ENCODE data around the gene ZNF506. TPM values are rescaled to one million over a fixed set of nuclear protein-coding genes. Genes with fewer than 3 reads are reported as not detected.
A peak's percentile ranks its signal among the peaks of the same experiment; 100 is the strongest.
"Not testable (repeated sequence)": the region's sequence is repeated elsewhere in the genome, so short reads cannot be mapped to it uniquely, and the experiment has no call there.

Gene ZNF506
- 10 to 100 TPM; 25.9 to 56.9 (median 31.3) TPM for total RNA-seq

- no peaks in the 10 kb centered on the region for H3K27me3 ChIP-seq
- H3K9me3 ChIP-seq, result peaks cover 0 to 28% (median 0%) of the 10 kb centered on the region in 4 donors
- peak within 1 kb of the TSS; percentile 70 to 81 (median 80) for H3K4me3 ChIP-seq
- peak within 1 kb of the TSS; percentile 95 for H3K27ac ChIP-seq
- H3K4me1 ChIP-seq, result peaks cover 0 to 21% (median 2%) of the 10 kb centered on the region in 4 donors
- H3K36me3 ChIP-seq, result peaks cover 0 to 21% (median 0%) of the 10 kb centered on the region in 3 donors
- TF ChIP-seq POLR2A (IDR thresholded peaks at IDR 0.05), result peak; percentile 84 to 92
- TF ChIP-seq CTCF (IDR thresholded peaks at IDR 0.05), result no peak
- peak; percentile 96 to 100 (median 100) for DNase-seq
Observed at GRCh38 chr19:19821366-19821951, at the start of gene ZNF506. ZNF506 (minus strand) TSS chr19:19821750; CDS start chr19:19821603, 147 bp downstream.

- H3K4me3 ChIP-seq, H3K27ac ChIP-seq, H3K27me3 ChIP-seq, DNase-seq: not testable (repeated sequence)
- Histone ChIP-seq H3K36me3 (peaks cover 0 to 10% (median 0%) of the 10 kb centered on the region in 3 donors), H3K4me1 (peaks cover 0 to 13% (median 3%) of the 10 kb centered on the region in 4 donors), H3K9me3 (peaks cover 0 to 14% (median 0%) of the 10 kb centered on the region in 4 donors)
Observed at GRCh38 chr19:19870086-19870485, 48.5 kb upstream of the ZNF506 start.

GRCh38 chr19:19866611-19867248, 45.2 kb upstream of the ZNF506 start:
- Histone ChIP-seq H3K4me1 (peaks cover 0 to 13% (median 3%) of the 10 kb centered on the region in 4 donors), H3K27me3 (no peaks in the 10 kb centered on the region), H3K9me3 (peaks cover 0 to 4% (median 0%) of the 10 kb centered on the region in 4 donors), H3K27ac (peak overlapping the region; percentile 84 to 98 (median 96)), H3K36me3 (no peaks in the 10 kb centered on the region), H3K4me3 (peak overlapping the region; percentile 80 to 94 (median 84))
- TF ChIP-seq CTCF (IDR thresholded peaks at IDR 0.05) (no peak), POLR2A (IDR thresholded peaks at IDR 0.05) (no peak)
- peak; percentile 48 to 75 (median 73) for DNase-seq

- DNase-seq, result peak; percentile 95 to 100 (median 99)
- no peaks in the 10 kb centered on the region for H3K27me3 ChIP-seq
- TF ChIP-seq POLR2A (IDR thresholded peaks at IDR 0.05) (peak; percentile 87 to 89), CTCF (IDR thresholded peaks at IDR 0.05) (no peak)
- H3K27ac ChIP-seq, result peak within 1 kb of the TSS; percentile 84 to 98 (median 96)
- H3K9me3 ChIP-seq, result peaks cover 0 to 4% (median 0%) of the 10 kb centered on the region in 4 donors
- H3K36me3 ChIP-seq, result no peaks in the 10 kb centered on the region
- H3K4me3 ChIP-seq, result peak within 1 kb of the TSS; percentile 80 to 94 (median 84)
- peaks cover 0 to 13% (median 3%) of the 10 kb centered on the region in 4 donors for H3K4me1 ChIP-seq
Observed at GRCh38 chr19:19865750-19866610, 44.4 kb upstream of the ZNF506 start, which contains the start of gene ZNF253. ZNF253 (plus strand) TSS chr19:19865882; CDS start chr19:19865997, 115 bp downstream.

- Histone ChIP-seq H3K4me3 (peak overlapping the region in 3 of 4 donors; percentile 7 to 47 (median 15)), H3K36me3 (no peaks in the 10 kb centered on the region), H3K9me3 (no peaks in the 10 kb centered on the region), H3K27ac (peak overlapping the region in 1 of 4 donors; percentile 70), H3K27me3 (no peaks in the 10 kb centered on the region), H3K4me1 (no peaks in the 10 kb centered on the region)
- peak in 2 of 3 donors; percentile 73 to 91 for DNase-seq
- TF ChIP-seq CTCF (IDR thresholded peaks at IDR 0.05) (no peak), POLR2A (IDR thresholded peaks at IDR 0.05) (no peak)
Observed at GRCh38 chr19:19860756-19861390, 39.3 kb upstream of the ZNF506 start.
